Tibial nerve (tissue), 4 donors: ENCODE measurements around the gene SLC5A10.

Experiments
- EP300 ChIP-seq, 2 donors: sonication (generic); formaldehyde crosslinking; IDR thresholded peaks; one replicate each; pipeline ENCODE4 v1.6.1; 2017; ENCODE audit warnings: antibody characterized with exemption in 2 of 2, mild to moderate bottlenecking in 1 of 2
- POLR2A ChIP-seq, 2 donors: fragments of 450-650 bp; IDR thresholded peaks; one replicate each; pipeline ENCODE4 v1.6.1; 2017; ENCODE audit warnings: antibody characterized with exemption in 2 of 2, mild to moderate bottlenecking in 2 of 2, moderate library complexity in 2 of 2
- TF ChIP-seq, protein P1 (sequence below), 5 experiments: fragments of 200-600 bp in 3 of 5; fragments of 450-650 bp in 2 of 5; sonication (generic) in 3 of 5; IDR thresholded peaks; one replicate each; pipeline ENCODE4 v1.5.1; 2016 to 2019; ENCODE audit warnings: antibody characterized with exemption in 5 of 5, mild to moderate bottlenecking in 3 of 5, moderate library complexity in 2 of 5

DNA sequence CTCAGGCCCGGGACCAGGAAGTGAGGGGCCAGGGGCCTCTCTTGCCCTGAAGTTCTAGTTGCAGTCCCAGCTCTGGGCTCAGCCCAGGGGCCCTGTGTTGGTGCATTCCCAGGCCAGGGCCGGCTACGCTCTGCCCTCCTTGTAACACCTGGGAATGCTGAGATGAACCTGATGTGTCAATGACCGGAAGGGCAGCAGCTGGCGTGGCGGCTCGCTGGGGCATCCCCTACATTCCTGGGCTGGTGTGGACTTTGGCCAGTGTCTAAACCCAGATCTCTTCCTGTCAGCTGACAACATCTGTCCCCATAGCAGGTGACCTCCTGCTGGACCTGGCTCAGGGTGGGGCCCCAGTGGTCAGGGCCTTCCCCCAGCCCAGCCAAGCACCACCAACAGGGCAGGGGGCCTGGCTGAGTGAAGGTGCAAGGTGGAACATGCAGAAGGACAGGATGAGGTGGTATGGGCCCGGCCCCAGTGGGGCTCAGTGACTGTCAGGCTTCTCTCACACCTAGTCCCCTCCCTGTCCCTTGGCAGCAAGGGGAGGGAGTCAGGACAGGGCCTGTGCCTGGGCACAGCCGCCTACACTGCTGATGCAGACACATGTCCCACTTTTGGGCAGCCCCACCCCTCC is 36.7 kb downstream of the SLC5A10 start:
- TF ChIP-seq, protein P1, sequence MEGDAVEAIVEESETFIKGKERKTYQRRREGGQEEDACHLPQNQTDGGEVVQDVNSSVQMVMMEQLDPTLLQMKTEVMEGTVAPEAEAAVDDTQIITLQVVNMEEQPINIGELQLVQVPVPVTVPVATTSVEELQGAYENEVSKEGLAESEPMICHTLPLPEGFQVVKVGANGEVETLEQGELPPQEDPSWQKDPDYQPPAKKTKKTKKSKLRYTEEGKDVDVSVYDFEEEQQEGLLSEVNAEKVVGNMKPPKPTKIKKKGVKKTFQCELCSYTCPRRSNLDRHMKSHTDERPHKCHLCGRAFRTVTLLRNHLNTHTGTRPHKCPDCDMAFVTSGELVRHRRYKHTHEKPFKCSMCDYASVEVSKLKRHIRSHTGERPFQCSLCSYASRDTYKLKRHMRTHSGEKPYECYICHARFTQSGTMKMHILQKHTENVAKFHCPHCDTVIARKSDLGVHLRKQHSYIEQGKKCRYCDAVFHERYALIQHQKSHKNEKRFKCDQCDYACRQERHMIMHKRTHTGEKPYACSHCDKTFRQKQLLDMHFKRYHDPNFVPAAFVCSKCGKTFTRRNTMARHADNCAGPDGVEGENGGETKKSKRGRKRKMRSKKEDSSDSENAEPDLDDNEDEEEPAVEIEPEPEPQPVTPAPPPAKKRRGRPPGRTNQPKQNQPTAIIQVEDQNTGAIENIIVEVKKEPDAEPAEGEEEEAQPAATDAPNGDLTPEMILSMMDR (IDR thresholded peaks at IDR 0.05) = no peak
- no peak for TF ChIP-seq EP300 (IDR thresholded peaks at IDR 0.05)
- TF ChIP-seq POLR2A (IDR thresholded peaks at IDR 0.05) = no peak
